WTC11 (cell line): Measurements from ENCODE around the gene DNAJB5. TPM values are rescaled to one million over a fixed set of nuclear protein-coding genes. Genes with fewer than 3 reads are reported as not detected.

ENCODE experiments used
- ATAC-seq: fragments of 200-7000 bp; cut with Tn5 transposase; 2 replicates; pipeline ENCODE4 v1.10.0; 2021; ENCODE audit warnings: mild to moderate bottlenecking, moderate library complexity
- CTCF ChIA-PET: fragments of 300-600 bp; sonication (Branson Sonifier 250); formaldehyde crosslinking; loops from one replicate; lab custom pipeline; 2021; ENCODE audit warnings: antibody characterized with exemption; lab: Charles Lee
- POLR2A ChIA-PET: fragments of 350-600 bp; sonication (Branson Sonifier 250); formaldehyde crosslinking; loops from one replicate; lab custom pipeline; 2021; ENCODE audit warnings: antibody characterized with exemption; lab: Charles Lee
- DNase-seq: peaks from one replicate; pipeline ENCODE4 v3.0.0; 2021; ENCODE audit warnings: low spot score
- H3K27ac Mint-ChIP-seq: 2 replicates; pipeline ENCODE4 v1.8.0; 2021; ENCODE audit warnings: mixed read lengths
- H3K27me3 Mint-ChIP-seq: 2 replicates; pipeline ENCODE4 v1.8.0; 2021; ENCODE audit warnings: low read depth, mild to moderate bottlenecking, moderate library complexity, mixed read lengths
- H3K36me3 Mint-ChIP-seq: 2 replicates; pipeline ENCODE4 v1.8.0; 2021; ENCODE audit warnings: mixed read lengths
- H3K4me1 Mint-ChIP-seq: 2 replicates; pipeline ENCODE4 v1.8.0; 2022; ENCODE audit warnings: mixed read lengths
- H3K4me3 Mint-ChIP-seq: 2 replicates; pipeline ENCODE4 v1.8.0; 2021; ENCODE audit warnings: mild to moderate bottlenecking, moderate library complexity, mixed read lengths
- H3K9me3 Mint-ChIP-seq: 2 replicates; pipeline ENCODE4 v1.8.0; 2021; ENCODE audit warnings: mixed read lengths
- ATF1 ChIP-seq: sonication (generic); formaldehyde crosslinking; IDR thresholded peaks from 2 replicates; pipeline ENCODE4 v1.8.1; 2023; ENCODE audit warnings: mild to moderate bottlenecking, moderate library complexity, missing genetic modification reagents
- ESRRA ChIP-seq: sonication (generic); formaldehyde crosslinking; IDR thresholded peaks from 2 replicates; pipeline ENCODE4 v1.8.1; 2022; ENCODE audit warnings: mild to moderate bottlenecking, missing genetic modification reagents, borderline replicate concordance
- ETV6 ChIP-seq: sonication (generic); formaldehyde crosslinking; IDR thresholded peaks from 2 replicates; pipeline ENCODE4 v1.8.1; 2022; ENCODE audit warnings: mild to moderate bottlenecking, missing genetic modification reagents
- FOXJ3 ChIP-seq: sonication (generic); formaldehyde crosslinking; IDR thresholded peaks from 2 replicates; pipeline ENCODE4 v1.9.0; 2021; ENCODE audit warnings: missing genetic modification reagents, mild to moderate bottlenecking, borderline replicate concordance
- GTF2I ChIP-seq: fragments of 250-450 bp; sonication (Bioruptor Pico); conservative IDR thresholded peaks from 2 replicates; pipeline ENCODE4 v1.4.0; 2021; ENCODE audit warnings: mild to moderate bottlenecking
- NFE2L1 ChIP-seq: sonication (generic); formaldehyde crosslinking; IDR thresholded peaks from 2 replicates; pipeline ENCODE4 v1.8.1; 2023; ENCODE audit warnings: missing genetic modification reagents
- NR2C2 ChIP-seq: sonication (generic); formaldehyde crosslinking; IDR thresholded peaks from 2 replicates; pipeline ENCODE4 v1.8.0; 2022; ENCODE audit warnings: mild to moderate bottlenecking, missing genetic modification reagents
- RORB ChIP-seq: fragments of 250-450 bp; sonication (Bioruptor Pico); IDR thresholded peaks from 2 replicates; pipeline ENCODE4 v1.9.0; 2021; ENCODE audit warnings: mild to moderate bottlenecking
- SMAD4 ChIP-seq: sonication (generic); formaldehyde crosslinking; IDR thresholded peaks from 2 replicates; pipeline ENCODE4 v1.8.0; 2022; ENCODE audit warnings: mild to moderate bottlenecking, missing genetic modification reagents
- SOX15 ChIP-seq: fragments of 250-450 bp; sonication (Bioruptor Pico); IDR thresholded peaks from 2 replicates; pipeline ENCODE4 v1.9.0; 2021; ENCODE audit warnings: mild to moderate bottlenecking
- SP1 ChIP-seq: sonication (generic); formaldehyde crosslinking; conservative IDR thresholded peaks from 2 replicates; pipeline ENCODE4 v1.8.1; 2022; ENCODE audit warnings: missing genetic modification reagents
- TEAD1 ChIP-seq: sonication (generic); formaldehyde crosslinking; IDR thresholded peaks from 2 replicates; pipeline ENCODE4 v1.8.0; 2022; ENCODE audit warnings: mild to moderate bottlenecking, missing genetic modification reagents
- ZNF423 ChIP-seq: fragments of 250-450 bp; sonication (Bioruptor Pico); IDR thresholded peaks from 2 replicates; pipeline ENCODE4 v2.1.2; 2022; ENCODE audit warnings: mild to moderate bottlenecking, moderate library complexity
- ZNF671 ChIP-seq: fragments of 250-450 bp; sonication (Bioruptor Pico); IDR thresholded peaks from 2 replicates; pipeline ENCODE4 v1.8.0; 2021; ENCODE audit warnings: mild to moderate bottlenecking
- total RNA-seq: library from RNA; stranded (reverse); gene quantifications from 3 replicates; pipeline ENCODE4 v1.2.3, GENCODE V29; 2021
- TF ChIP-seq, protein P1 (sequence below): fragments of 250-450 bp; sonication (Bioruptor Pico); IDR thresholded peaks from 2 replicates; pipeline ENCODE4 v1.8.0; 2021; ENCODE audit warnings: mild to moderate bottlenecking
- TF ChIP-seq, protein P2 (sequence below): sonication (generic); formaldehyde crosslinking; conservative IDR thresholded peaks from 2 replicates; pipeline ENCODE4 v1.8.1; 2023; ENCODE audit warnings: mild to moderate bottlenecking, low read depth, missing genetic modification reagents, moderate library complexity
- TF ChIP-seq, protein P3 (sequence below): sonication (generic); formaldehyde crosslinking; conservative IDR thresholded peaks from 2 replicates; pipeline ENCODE4 v1.8.1; 2022; ENCODE audit warnings: mild to moderate bottlenecking, missing genetic modification reagents
- TF ChIP-seq, protein P4 (sequence below): fragments of 200-600 bp; IDR thresholded peaks from 2 replicates; pipeline ENCODE4 v1.8.0; 2022; ENCODE audit warnings: antibody characterized with exemption
- TF ChIP-seq, protein P5 (sequence below): sonication (generic); formaldehyde crosslinking; IDR thresholded peaks from 2 replicates; pipeline ENCODE4 v1.8.1; 2022; ENCODE audit warnings: mild to moderate bottlenecking, missing genetic modification reagents, moderate library complexity, borderline replicate concordance

The DNAJB5 gene
- total RNA-seq, 1 experiment from 2014 or later, result 30.0 TPM

DNA sequence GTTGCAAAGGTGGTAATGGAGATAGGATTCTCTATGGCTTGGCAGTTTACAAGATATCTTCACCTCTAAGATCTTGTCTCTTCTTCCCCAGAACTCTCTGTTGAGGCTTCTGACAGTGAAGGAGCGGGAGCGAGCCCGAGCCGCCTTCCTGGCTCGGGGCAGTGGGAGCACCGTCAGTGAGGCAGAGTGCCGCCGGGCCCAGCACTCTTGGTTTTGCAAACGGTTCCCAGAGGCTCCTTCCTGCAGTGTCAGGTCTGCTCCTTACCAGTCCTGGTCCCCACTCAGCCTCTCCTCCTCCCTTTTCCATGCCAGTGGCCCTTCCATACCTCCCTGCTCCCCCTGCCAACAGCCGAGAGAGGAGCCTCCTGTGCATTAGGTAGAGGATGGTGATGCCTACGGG, 12.6 kb upstream of the DNAJB5 start:
- CTCF ChIA-PET, result no interaction called here
- Mint-ChIP-seq H3K27me3 (no peaks in the 10 kb centered on the region; the same call in 1 of the 2 replicates), H3K27ac (no peak overlapping the region), H3K9me3 (no peaks in the 10 kb centered on the region), H3K36me3 (no peaks in the 10 kb centered on the region), H3K4me3 (no peak overlapping the region), H3K4me1 (peaks cover 12% of the 10 kb centered on the region)
- DNase-seq, result no peak
- POLR2A ChIA-PET, result no interaction called here
- no peak for ATAC-seq
- TF ChIP-seq ZNF423 (CRISPR knock-in tag) (no peak), SP1 (no peak), TEAD1 (no peak)

DNA sequence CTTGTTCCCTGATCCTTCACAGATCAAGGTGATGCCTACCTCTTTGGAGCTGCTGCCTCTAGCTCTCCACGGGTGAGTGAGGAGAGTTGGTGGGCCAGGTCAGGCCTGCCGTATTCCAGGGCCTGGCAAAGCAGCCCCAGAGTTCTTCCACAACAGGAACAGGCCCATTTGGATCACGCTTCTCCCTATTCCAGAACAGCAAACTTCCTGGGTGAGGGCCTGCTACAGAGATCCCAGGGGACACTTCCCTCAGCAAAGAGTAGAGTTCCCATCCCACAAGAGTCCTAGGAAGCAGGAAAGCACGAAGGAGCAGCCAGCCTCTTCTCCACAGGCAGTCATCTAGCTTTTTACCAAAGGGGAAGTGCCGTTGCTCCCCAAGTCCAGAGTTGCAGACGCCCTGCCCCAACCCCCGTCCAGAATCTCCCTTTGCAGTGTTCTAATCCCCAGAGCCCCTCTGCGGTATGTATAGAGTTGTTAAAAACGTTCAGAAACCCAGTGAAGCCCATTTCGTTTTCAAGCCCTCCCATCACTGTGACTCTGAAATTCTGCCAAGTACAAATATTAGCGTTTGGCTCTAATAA, 9.3 kb upstream of the DNAJB5 start:
- DNase-seq, result no peak
- H3K9me3 Mint-ChIP-seq, result no peaks in the 10 kb centered on the region
- H3K36me3 Mint-ChIP-seq, result no peaks in the 10 kb centered on the region
- H3K4me1 Mint-ChIP-seq, result peaks cover 3% of the 10 kb centered on the region; the same call in 1 of the 2 replicates
- no peak overlapping the region for H3K4me3 Mint-ChIP-seq
- ATAC-seq, result no peak
- H3K27ac Mint-ChIP-seq, result no peak overlapping the region
- ChIA-PET CTCF (interaction anchor here (1.0 to 2.6 kb wide), 3 partner anchors 81 to 278 kb away, joined by 3 to 9 read pairs (median 6); no protein-coding TSS in a partner anchor), POLR2A (no interaction called here)
- no peak for TF ChIP-seq ZNF671 (CRISPR knock-in tag)
- TF ChIP-seq, protein P1, sequence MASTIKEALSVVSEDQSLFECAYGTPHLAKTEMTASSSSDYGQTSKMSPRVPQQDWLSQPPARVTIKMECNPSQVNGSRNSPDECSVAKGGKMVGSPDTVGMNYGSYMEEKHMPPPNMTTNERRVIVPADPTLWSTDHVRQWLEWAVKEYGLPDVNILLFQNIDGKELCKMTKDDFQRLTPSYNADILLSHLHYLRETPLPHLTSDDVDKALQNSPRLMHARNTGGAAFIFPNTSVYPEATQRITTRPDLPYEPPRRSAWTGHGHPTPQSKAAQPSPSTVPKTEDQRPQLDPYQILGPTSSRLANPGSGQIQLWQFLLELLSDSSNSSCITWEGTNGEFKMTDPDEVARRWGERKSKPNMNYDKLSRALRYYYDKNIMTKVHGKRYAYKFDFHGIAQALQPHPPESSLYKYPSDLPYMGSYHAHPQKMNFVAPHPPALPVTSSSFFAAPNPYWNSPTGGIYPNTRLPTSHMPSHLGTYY (CRISPR knock-in tag), result no peak
- no peak for TF ChIP-seq GTF2I
- no peak for TF ChIP-seq RORB (CRISPR knock-in tag)
- TF ChIP-seq SOX15 (CRISPR knock-in tag), result no peak
- TF ChIP-seq, protein P2, sequence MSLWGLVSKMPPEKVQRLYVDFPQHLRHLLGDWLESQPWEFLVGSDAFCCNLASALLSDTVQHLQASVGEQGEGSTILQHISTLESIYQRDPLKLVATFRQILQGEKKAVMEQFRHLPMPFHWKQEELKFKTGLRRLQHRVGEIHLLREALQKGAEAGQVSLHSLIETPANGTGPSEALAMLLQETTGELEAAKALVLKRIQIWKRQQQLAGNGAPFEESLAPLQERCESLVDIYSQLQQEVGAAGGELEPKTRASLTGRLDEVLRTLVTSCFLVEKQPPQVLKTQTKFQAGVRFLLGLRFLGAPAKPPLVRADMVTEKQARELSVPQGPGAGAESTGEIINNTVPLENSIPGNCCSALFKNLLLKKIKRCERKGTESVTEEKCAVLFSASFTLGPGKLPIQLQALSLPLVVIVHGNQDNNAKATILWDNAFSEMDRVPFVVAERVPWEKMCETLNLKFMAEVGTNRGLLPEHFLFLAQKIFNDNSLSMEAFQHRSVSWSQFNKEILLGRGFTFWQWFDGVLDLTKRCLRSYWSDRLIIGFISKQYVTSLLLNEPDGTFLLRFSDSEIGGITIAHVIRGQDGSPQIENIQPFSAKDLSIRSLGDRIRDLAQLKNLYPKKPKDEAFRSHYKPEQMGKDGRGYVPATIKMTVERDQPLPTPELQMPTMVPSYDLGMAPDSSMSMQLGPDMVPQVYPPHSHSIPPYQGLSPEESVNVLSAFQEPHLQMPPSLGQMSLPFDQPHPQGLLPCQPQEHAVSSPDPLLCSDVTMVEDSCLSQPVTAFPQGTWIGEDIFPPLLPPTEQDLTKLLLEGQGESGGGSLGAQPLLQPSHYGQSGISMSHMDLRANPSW (CRISPR knock-in tag), result no peak
- TF ChIP-seq, protein P3, sequence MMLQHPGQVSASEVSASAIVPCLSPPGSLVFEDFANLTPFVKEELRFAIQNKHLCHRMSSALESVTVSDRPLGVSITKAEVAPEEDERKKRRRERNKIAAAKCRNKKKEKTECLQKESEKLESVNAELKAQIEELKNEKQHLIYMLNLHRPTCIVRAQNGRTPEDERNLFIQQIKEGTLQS, result no peak
- no peak for TF ChIP-seq ETV6 (CRISPR knock-in tag)
- no peak for TF ChIP-seq NFE2L1
- TF ChIP-seq ESRRA, result no peak
- no peak for TF ChIP-seq SMAD4 (CRISPR knock-in tag)
- TF ChIP-seq, protein P4, sequence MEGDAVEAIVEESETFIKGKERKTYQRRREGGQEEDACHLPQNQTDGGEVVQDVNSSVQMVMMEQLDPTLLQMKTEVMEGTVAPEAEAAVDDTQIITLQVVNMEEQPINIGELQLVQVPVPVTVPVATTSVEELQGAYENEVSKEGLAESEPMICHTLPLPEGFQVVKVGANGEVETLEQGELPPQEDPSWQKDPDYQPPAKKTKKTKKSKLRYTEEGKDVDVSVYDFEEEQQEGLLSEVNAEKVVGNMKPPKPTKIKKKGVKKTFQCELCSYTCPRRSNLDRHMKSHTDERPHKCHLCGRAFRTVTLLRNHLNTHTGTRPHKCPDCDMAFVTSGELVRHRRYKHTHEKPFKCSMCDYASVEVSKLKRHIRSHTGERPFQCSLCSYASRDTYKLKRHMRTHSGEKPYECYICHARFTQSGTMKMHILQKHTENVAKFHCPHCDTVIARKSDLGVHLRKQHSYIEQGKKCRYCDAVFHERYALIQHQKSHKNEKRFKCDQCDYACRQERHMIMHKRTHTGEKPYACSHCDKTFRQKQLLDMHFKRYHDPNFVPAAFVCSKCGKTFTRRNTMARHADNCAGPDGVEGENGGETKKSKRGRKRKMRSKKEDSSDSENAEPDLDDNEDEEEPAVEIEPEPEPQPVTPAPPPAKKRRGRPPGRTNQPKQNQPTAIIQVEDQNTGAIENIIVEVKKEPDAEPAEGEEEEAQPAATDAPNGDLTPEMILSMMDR, result no peak
- TF ChIP-seq FOXJ3 (CRISPR knock-in tag), result no peak
- no peak for TF ChIP-seq ATF1 (CRISPR knock-in tag)
- no peak for TF ChIP-seq NR2C2 (CRISPR knock-in tag)
- TF ChIP-seq, protein P5, sequence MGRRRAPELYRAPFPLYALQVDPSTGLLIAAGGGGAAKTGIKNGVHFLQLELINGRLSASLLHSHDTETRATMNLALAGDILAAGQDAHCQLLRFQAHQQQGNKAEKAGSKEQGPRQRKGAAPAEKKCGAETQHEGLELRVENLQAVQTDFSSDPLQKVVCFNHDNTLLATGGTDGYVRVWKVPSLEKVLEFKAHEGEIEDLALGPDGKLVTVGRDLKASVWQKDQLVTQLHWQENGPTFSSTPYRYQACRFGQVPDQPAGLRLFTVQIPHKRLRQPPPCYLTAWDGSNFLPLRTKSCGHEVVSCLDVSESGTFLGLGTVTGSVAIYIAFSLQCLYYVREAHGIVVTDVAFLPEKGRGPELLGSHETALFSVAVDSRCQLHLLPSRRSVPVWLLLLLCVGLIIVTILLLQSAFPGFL (CRISPR knock-in tag), result no peak
- H3K27me3 Mint-ChIP-seq, result no peaks in the 10 kb centered on the region; the same call in 1 of the 2 replicates
